Natural killer cell (primary cell): ENCODE measurements around the gene APBA2. TPM values are rescaled to one million over a fixed set of nuclear protein-coding genes. Genes with fewer than 3 reads are reported as not detected.
A peak's percentile ranks its signal among the peaks of the same experiment; 100 is the strongest.

Experiments
- ATAC-seq, 3 donors: fragments of 150-1000 bp in 2 of 3; fragments of 200-7000 bp in 1 of 3; cut with Tn5 transposase; 1 replicate in 1 of 3; 2 replicates in 2 of 3; pipeline ENCODE4 v1.10.0; 2021; ENCODE audit warnings: mild to moderate bottlenecking in 2 of 3, moderate library complexity in 2 of 3
- DNase-seq, 2 donors: peaks; one replicate each; pipeline versions ENCODE4 v3.0.0 to v3.0.0-alpha.2; 2013 to 2021; ENCODE audit warnings: mixed read lengths in 1 of 2
- H3K27ac ChIP-seq: one replicate; pipeline ENCODE4 v1.5.1; 2013; ENCODE audit warnings: mild to moderate bottlenecking, low read length
- H3K27me3 ChIP-seq: one replicate; pipeline ENCODE4 v1.6.1; 2013; ENCODE audit warnings: low read length; ENCODE audit not compliant: control insufficient read depth, insufficient read depth
- H3K36me3 ChIP-seq: one replicate; pipeline ENCODE4 v1.6.1; 2013; ENCODE audit warnings: low read length; ENCODE audit not compliant: control insufficient read depth, insufficient read depth
- H3K4me1 ChIP-seq: one replicate; pipeline ENCODE4 v1.6.1; 2013; ENCODE audit warnings: low read length; ENCODE audit not compliant: control insufficient read depth, insufficient read depth
- H3K4me3 ChIP-seq: one replicate; pipeline ENCODE4 v1.5.1; 2013; ENCODE audit warnings: low read length
- H3K9me3 ChIP-seq: one replicate; pipeline ENCODE4 v1.6.1; 2013; ENCODE audit warnings: low read length; ENCODE audit not compliant: control insufficient read depth, insufficient read depth
- H3K27ac Mint-ChIP-seq, 2 donors: one replicate each; pipeline ENCODE4 v1.8.0; 2022; ENCODE audit warnings: mild to moderate bottlenecking in 2 of 2, mixed read lengths in 2 of 2, moderate library complexity in 1 of 2
- H3K27me3 Mint-ChIP-seq, 2 donors: one replicate each; pipeline ENCODE4 v1.8.0; 2022; ENCODE audit warnings: low read depth in 2 of 2, mixed read lengths in 2 of 2
- H3K36me3 Mint-ChIP-seq: one replicate; pipeline ENCODE4 v1.8.0; 2022; ENCODE audit warnings: mixed read lengths
- H3K4me1 Mint-ChIP-seq, 2 donors: one replicate each; pipeline ENCODE4 v1.8.0; 2022; ENCODE audit warnings: mixed read lengths in 2 of 2
- H3K4me3 Mint-ChIP-seq: one replicate; pipeline ENCODE4 v1.8.0; 2022; ENCODE audit warnings: mild to moderate bottlenecking, moderate library complexity, mixed read lengths
- H3K9me3 Mint-ChIP-seq, 2 donors: one replicate each; pipeline ENCODE4 v1.8.0; 2022; ENCODE audit warnings: mixed read lengths in 2 of 2
- CTCF ChIP-seq: fragments of 200-600 bp; IDR thresholded peaks from one replicate; pipeline ENCODE4 v1.8.0; 2022; ENCODE audit warnings: antibody characterized with exemption
- WGBS: methylation state at CpG from one replicate; pipeline ENCODE4 v1.1.7; 2013; ENCODE audit warnings: missing lambda C conversion rate; ENCODE audit not compliant: insufficient coverage; 5-methylcytosine and 5-hydroxymethylcytosine counted together
- intact Hi-C: fragments of 100-400 bp; cut with micrococcal nuclease; formaldehyde crosslinking; loops from one replicate; pipeline ENCODE4 v1.14.2; 2022
- total RNA-seq, 4 donors: library from RNA; stranded (reverse); fragments of 120-200 nt in 1 of 4; gene quantifications; one replicate each; pipeline versions ENCODE4 v1.2.3 to v1.2.4, GENCODE V29; 2013 to 2022

The APBA2 gene
- total RNA-seq, 3 donors from 2014 or later (not counting 1 experiment from before 2014, with no cell fraction given): 96.4 to 119 (median 97.9) TPM

GRCh38 chr15:28902856-28903255 is 17.1 kb downstream of the APBA2 start:
- intact Hi-C loops: no loop called here

DNA sequence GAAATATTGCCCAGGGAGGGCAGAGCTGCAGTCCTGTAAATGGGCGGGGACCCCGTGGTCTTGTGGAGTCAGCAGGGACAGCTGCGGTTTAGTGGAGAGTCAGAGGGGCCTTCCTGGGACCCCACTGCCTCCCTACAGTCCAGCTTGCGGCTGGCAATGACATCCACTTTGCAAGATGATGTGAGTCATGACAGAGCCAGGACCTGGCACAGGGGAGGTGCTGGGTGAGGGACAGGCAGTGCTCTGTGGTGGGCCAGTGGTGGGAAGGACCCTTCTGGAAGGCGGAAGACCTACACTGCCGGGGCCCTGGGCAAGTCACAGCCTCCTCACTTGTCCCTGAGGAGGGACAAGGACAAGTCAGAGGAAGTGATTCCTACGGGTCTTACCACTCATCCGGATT is 17.8 kb downstream of the APBA2 start:
- 90% methylated on average over 8 of the region's 8 CpGs for WGBS
- Histone ChIP-seq H3K36me3 (no peaks in the 10 kb centered on the region), H3K4me3 (no peak overlapping the region), H3K27ac (no peak overlapping the region), H3K9me3 (no peaks in the 10 kb centered on the region), H3K27me3 (no peaks in the 10 kb centered on the region), H3K4me1 (no peaks in the 10 kb centered on the region)
- Mint-ChIP-seq H3K36me3 (no peaks in the 10 kb centered on the region), H3K4me3 (no peak overlapping the region), H3K27me3 (no peaks in the 10 kb centered on the region), H3K9me3 (no peaks in the 10 kb centered on the region), H3K27ac (peak overlapping the region in 1 of 2 donors; percentile 41), H3K4me1 (peaks cover 47 to 63% of the 10 kb centered on the region in 2 donors)
- no peak for TF ChIP-seq CTCF
- ATAC-seq (no peak), DNase-seq (no peak)
- intact Hi-C loops: no loop called here

More at GRCh38 chr15:28902856-28903255, 17.1 kb downstream of the APBA2 start:
- Histone ChIP-seq H3K27me3 (no peaks in the 10 kb centered on the region), H3K36me3 (no peaks in the 10 kb centered on the region), H3K9me3 (no peaks in the 10 kb centered on the region), H3K4me3 (no peak overlapping the region), H3K4me1 (no peaks in the 10 kb centered on the region), H3K27ac (no peak overlapping the region)
- no peak overlapping the region for H3K27ac Mint-ChIP-seq
- DNase-seq (no peak), ATAC-seq (no peak)
- no peak for TF ChIP-seq CTCF
- no peak overlapping the region for H3K4me3 Mint-ChIP-seq
- H3K27me3 Mint-ChIP-seq: no peaks in the 10 kb centered on the region
- H3K9me3 Mint-ChIP-seq: no peaks in the 10 kb centered on the region
- H3K36me3 Mint-ChIP-seq: no peaks in the 10 kb centered on the region
- WGBS: 91% methylated on average over 5 of the region's 5 CpGs
- peaks cover 50 to 65% of the 10 kb centered on the region in 2 donors for H3K4me1 Mint-ChIP-seq

GRCh38 chr15:28904003-28904402 is 18.2 kb downstream of the APBA2 start:
- H3K4me1 Mint-ChIP-seq: peaks cover 43 to 63% of the 10 kb centered on the region in 2 donors

More at GRCh38 chr15:28904003-28904402, 18.2 kb downstream of the APBA2 start:
- ATAC-seq (no peak), DNase-seq (no peak)
- Mint-ChIP-seq H3K27ac (peak overlapping the region; percentile 41 to 60), H3K36me3 (no peaks in the 10 kb centered on the region), H3K4me3 (peak overlapping the region; percentile 31), H3K9me3 (no peaks in the 10 kb centered on the region), H3K27me3 (no peaks in the 10 kb centered on the region)
- TF ChIP-seq CTCF: no peak
- WGBS: 75% methylated on average over 8 of the region's 9 CpGs
- no peak overlapping the region for H3K4me3 ChIP-seq
- H3K36me3 ChIP-seq: no peaks in the 10 kb centered on the region
- no peaks in the 10 kb centered on the region for H3K4me1 ChIP-seq
- H3K9me3 ChIP-seq: no peaks in the 10 kb centered on the region
- no peak overlapping the region for H3K27ac ChIP-seq
- intact Hi-C loops: no loop called here
- H3K27me3 ChIP-seq: no peaks in the 10 kb centered on the region
